Stomach smooth muscle (tissue), 2 donors: Measurements from ENCODE around the gene RNF152.
"Not testable (repeated sequence)": the region's sequence is repeated elsewhere in the genome, so short reads cannot be mapped to it uniquely, and the experiment has no call there.

Experiments
- H3K27ac ChIP-seq: one replicate; pipeline ENCODE4 v1.7.0; 2013; ENCODE audit warnings: mild to moderate bottlenecking, low read length, inconsistent platforms
- H3K27me3 ChIP-seq, 2 donors: one replicate each; pipeline ENCODE4 v1.7.0; 2013; ENCODE audit warnings: low read length in 2 of 2; ENCODE audit not compliant: insufficient read depth in 2 of 2, control insufficient read depth in 1 of 2
- H3K36me3 ChIP-seq, 2 donors: one replicate each; pipeline ENCODE4 v1.7.0; 2013; ENCODE audit warnings: low read length in 2 of 2; ENCODE audit not compliant: control insufficient read depth in 2 of 2, insufficient read depth in 2 of 2
- H3K4me1 ChIP-seq: one replicate; pipeline ENCODE4 v1.7.0; 2013; ENCODE audit warnings: low read length; ENCODE audit not compliant: control insufficient read depth, insufficient read depth
- H3K4me3 ChIP-seq, 2 donors: one replicate each; pipeline ENCODE4 v1.7.0; 2013; ENCODE audit warnings: low read length in 2 of 2
- H3K9ac ChIP-seq, 2 donors: one replicate each; pipeline ENCODE4 v1.7.0; 2013; ENCODE audit warnings: low read length in 2 of 2, mild to moderate bottlenecking in 1 of 2
- H3K9me3 ChIP-seq, 2 donors: one replicate each; pipeline ENCODE4 v1.7.0; 2013; ENCODE audit warnings: low read length in 2 of 2; ENCODE audit not compliant: control insufficient read depth in 2 of 2
- donor health status: healthy.
- donor health status: Pancreatic carcinoma.

The RNF152 gene

GRCh38 chr18:61782545-61782944 lies 110.3 kb downstream of the RNF152 start:
- no peak overlapping the region for H3K4me3 ChIP-seq
- no peaks in the 10 kb centered on the region for H3K36me3 ChIP-seq
- no peaks in the 10 kb centered on the region for H3K9me3 ChIP-seq
- H3K4me1 ChIP-seq: no peaks in the 10 kb centered on the region
- no peak overlapping the region for H3K27ac ChIP-seq
- no peak overlapping the region for H3K9ac ChIP-seq
- no peaks in the 10 kb centered on the region for H3K27me3 ChIP-seq

- not testable (repeated sequence) for H3K4me1 ChIP-seq, H3K9me3 ChIP-seq, H3K27me3 ChIP-seq, H3K9ac ChIP-seq, H3K36me3 ChIP-seq, H3K4me3 ChIP-seq, H3K27ac ChIP-seq
Observed at GRCh38 chr18:61776201-61776600, 116.6 kb downstream of the RNF152 start.

- Histone ChIP-seq H3K9ac (no peak overlapping the region), H3K27me3 (no peaks in the 10 kb centered on the region), H3K4me3 (no peak overlapping the region), H3K27ac (no peak overlapping the region), H3K9me3 (no peaks in the 10 kb centered on the region), H3K4me1 (no peaks in the 10 kb centered on the region), H3K36me3 (no peaks in the 10 kb centered on the region)
Observed at GRCh38 chr18:61774846-61775245, 118.0 kb downstream of the RNF152 start.

GRCh38 chr18:61772293-61772848 lies 120.4 kb downstream of the RNF152 start:
- Histone ChIP-seq H3K27ac (no peak overlapping the region), H3K36me3 (no peaks in the 10 kb centered on the region), H3K9me3 (no peaks in the 10 kb centered on the region), H3K27me3 (no peaks in the 10 kb centered on the region), H3K4me1 (no peaks in the 10 kb centered on the region), H3K9ac (no peak overlapping the region), H3K4me3 (no peak overlapping the region)

GRCh38 chr18:61771861-61772260 lies 120.9 kb downstream of the RNF152 start:
- Histone ChIP-seq H3K27me3 (no peaks in the 10 kb centered on the region), H3K4me3 (no peak overlapping the region), H3K4me1 (no peaks in the 10 kb centered on the region), H3K27ac (no peak overlapping the region), H3K9me3 (no peaks in the 10 kb centered on the region), H3K36me3 (no peaks in the 10 kb centered on the region), H3K9ac (no peak overlapping the region)

GRCh38 chr18:61770279-61770678 lies 122.5 kb downstream of the RNF152 start:
- Histone ChIP-seq H3K9me3 (no peaks in the 10 kb centered on the region), H3K27me3 (no peaks in the 10 kb centered on the region), H3K9ac (no peak overlapping the region), H3K36me3 (no peaks in the 10 kb centered on the region), H3K4me3 (no peak overlapping the region), H3K4me1 (no peaks in the 10 kb centered on the region), H3K27ac (no peak overlapping the region)

- no peaks in the 10 kb centered on the region for H3K4me1 ChIP-seq
- no peak overlapping the region for H3K27ac ChIP-seq
- no peaks in the 10 kb centered on the region for H3K27me3 ChIP-seq
- H3K9ac ChIP-seq: no peak overlapping the region
- no peak overlapping the region for H3K4me3 ChIP-seq
- no peaks in the 10 kb centered on the region for H3K9me3 ChIP-seq
- no peaks in the 10 kb centered on the region for H3K36me3 ChIP-seq
Observed at GRCh38 chr18:61766266-61766884, 126.4 kb downstream of the RNF152 start.

GRCh38 chr18:61765097-61765496 lies 127.7 kb downstream of the RNF152 start:
- H3K4me1 ChIP-seq: no peaks in the 10 kb centered on the region
- no peaks in the 10 kb centered on the region for H3K9me3 ChIP-seq
- no peaks in the 10 kb centered on the region for H3K36me3 ChIP-seq
- no peak overlapping the region for H3K9ac ChIP-seq
- no peak overlapping the region for H3K27ac ChIP-seq
- no peak overlapping the region for H3K4me3 ChIP-seq
- H3K27me3 ChIP-seq: no peaks in the 10 kb centered on the region

- Histone ChIP-seq H3K27ac (no peak overlapping the region), H3K4me3 (no peak overlapping the region), H3K4me1 (no peaks in the 10 kb centered on the region), H3K27me3 (no peaks in the 10 kb centered on the region), H3K9ac (no peak overlapping the region), H3K36me3 (no peaks in the 10 kb centered on the region), H3K9me3 (no peaks in the 10 kb centered on the region)
Observed at GRCh38 chr18:61764381-61764780, 128.4 kb downstream of the RNF152 start.

GRCh38 chr18:61761875-61762274 lies 130.9 kb downstream of the RNF152 start:
- Histone ChIP-seq H3K27me3 (no peaks in the 10 kb centered on the region), H3K4me1 (no peaks in the 10 kb centered on the region), H3K36me3 (no peaks in the 10 kb centered on the region), H3K4me3 (no peak overlapping the region), H3K9me3 (no peaks in the 10 kb centered on the region), H3K9ac (no peak overlapping the region), H3K27ac (no peak overlapping the region)
